ENCODE results near the gene TPGS2. TPM values are rescaled to one million over a fixed set of nuclear protein-coding genes. Genes with fewer than 3 reads are reported as not detected.
"Not testable (repeated sequence)": the region's sequence is repeated elsewhere in the genome, so short reads cannot be mapped to it uniquely, and the experiment has no call there.

The TPGS2 gene
- total RNA-seq, 2 donors from 2014 or later: 128 to 157 TPM

DNA sequence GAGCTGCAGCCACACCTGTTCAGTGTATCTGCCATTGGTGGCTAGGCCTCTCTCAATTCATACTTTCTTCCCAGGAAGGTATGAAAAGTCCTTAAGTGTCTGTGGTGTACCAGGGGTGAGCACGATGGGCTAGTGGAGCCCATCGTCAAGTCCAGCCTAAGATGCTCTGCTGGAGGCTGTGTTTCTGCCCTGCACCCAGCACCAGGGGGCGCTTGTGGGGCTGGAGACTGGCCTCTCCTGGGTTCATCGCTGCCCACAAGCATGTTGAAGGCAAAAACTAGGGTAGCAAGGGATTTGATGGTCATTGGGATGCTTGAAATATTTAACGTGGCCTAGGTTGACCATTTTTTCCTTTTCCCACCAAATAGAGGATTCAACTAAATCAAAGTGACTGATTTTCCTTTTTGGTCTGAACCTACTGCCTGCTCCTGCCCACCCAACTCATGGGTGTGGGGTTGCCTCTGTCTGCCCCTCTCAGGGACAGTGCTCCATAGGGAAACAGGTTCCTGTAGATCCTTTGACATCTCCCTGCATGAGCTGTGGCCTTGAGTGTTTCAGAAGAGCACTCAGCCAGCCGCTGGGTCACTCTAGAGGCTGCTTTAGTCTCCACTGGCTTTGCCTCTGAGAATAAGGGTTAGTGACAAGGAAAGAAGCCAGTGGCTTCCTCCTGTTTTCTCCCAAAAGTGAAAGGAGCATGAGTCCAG, 59.0 kb downstream of the TPGS2 start:
- H3K27me3 ChIP-seq (replicated peaks; ENCODE audit: insufficient read depth): no peaks in the 10 kb centered on the region
- 83% methylated on average over 6 of the region's 6 CpGs for WGBS
- TF ChIP-seq, protein P1, sequence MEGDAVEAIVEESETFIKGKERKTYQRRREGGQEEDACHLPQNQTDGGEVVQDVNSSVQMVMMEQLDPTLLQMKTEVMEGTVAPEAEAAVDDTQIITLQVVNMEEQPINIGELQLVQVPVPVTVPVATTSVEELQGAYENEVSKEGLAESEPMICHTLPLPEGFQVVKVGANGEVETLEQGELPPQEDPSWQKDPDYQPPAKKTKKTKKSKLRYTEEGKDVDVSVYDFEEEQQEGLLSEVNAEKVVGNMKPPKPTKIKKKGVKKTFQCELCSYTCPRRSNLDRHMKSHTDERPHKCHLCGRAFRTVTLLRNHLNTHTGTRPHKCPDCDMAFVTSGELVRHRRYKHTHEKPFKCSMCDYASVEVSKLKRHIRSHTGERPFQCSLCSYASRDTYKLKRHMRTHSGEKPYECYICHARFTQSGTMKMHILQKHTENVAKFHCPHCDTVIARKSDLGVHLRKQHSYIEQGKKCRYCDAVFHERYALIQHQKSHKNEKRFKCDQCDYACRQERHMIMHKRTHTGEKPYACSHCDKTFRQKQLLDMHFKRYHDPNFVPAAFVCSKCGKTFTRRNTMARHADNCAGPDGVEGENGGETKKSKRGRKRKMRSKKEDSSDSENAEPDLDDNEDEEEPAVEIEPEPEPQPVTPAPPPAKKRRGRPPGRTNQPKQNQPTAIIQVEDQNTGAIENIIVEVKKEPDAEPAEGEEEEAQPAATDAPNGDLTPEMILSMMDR (IDR thresholded peaks at IDR 0.05): no peak
- TF ChIP-seq POLR2A (IDR thresholded peaks at IDR 0.05) (no peak), POLR2AphosphoS5 (IDR thresholded peaks at IDR 0.05) (no peak)
- no peaks in the 10 kb centered on the region for H3K36me3 ChIP-seq
- DNase-seq (ENCODE audit: low spot score): no peak
- intact Hi-C loops (cut with DNase I): no loop called here
- H3K4me1 ChIP-seq (replicated peaks): no peaks in the 10 kb centered on the region
- H3K4me3 ChIP-seq: no peak overlapping the region
- no peak overlapping the region for H3K27ac ChIP-seq
- H3K9me3 ChIP-seq: no peaks in the 10 kb centered on the region

DNA sequence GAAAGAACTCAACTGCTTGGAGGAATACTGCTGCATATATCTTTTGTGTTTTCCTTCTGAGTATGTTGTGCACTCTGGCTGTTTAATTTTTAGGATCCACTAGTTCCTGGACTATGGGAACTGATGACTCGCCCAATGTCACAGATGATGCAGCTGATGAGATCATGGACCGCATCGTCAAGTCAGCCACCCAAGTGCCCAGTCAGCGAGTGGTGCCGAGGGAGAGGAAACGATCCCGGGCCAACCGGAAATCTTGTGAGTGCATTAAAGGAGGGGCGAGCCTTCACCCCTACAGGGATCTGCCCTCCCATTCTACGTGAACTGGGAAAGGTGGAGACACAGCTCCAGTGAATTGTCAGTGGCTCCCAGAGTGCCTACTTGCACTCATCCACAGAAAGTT, 59.6 kb downstream of the TPGS2 start:
- Histone ChIP-seq H3K27me3 (replicated peaks; ENCODE audit: insufficient read depth) (no peaks in the 10 kb centered on the region), H3K36me3 (no peaks in the 10 kb centered on the region), H3K4me3 (no peak overlapping the region), H3K9me3 (no peaks in the 10 kb centered on the region), H3K27ac (no peak overlapping the region), H3K4me1 (replicated peaks) (no peaks in the 10 kb centered on the region)
- WGBS: 95% methylated on average over 10 of the region's 10 CpGs
- DNase-seq (ENCODE audit: low spot score): no peak
- TF ChIP-seq, protein P1 (IDR thresholded peaks at IDR 0.05): no peak
- no peak for TF ChIP-seq POLR2AphosphoS5 (IDR thresholded peaks at IDR 0.05)
- TF ChIP-seq POLR2A (IDR thresholded peaks at IDR 0.05): no peak
- intact Hi-C loops (cut with DNase I): no loop called here

DNA sequence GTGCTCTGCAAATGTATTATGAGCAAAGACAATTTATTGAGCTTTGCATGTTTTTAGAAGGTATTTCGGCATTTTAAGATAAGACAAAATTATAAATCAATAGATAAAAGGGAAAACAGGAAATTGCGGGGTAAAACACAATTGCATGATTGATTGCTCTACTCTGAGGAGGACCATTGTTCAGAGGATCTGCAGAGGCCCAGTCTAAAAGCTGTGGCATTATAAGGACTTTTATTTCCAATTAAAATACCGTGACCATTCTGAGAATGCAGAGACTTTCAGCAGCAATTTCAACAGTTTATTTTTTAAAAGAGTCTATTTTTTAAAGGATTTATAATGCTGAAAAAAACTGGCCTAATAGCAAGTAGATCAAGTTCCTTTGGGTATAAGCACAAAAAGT, 62.0 kb downstream of the TPGS2 start:
- H3K4me1 ChIP-seq (replicated peaks): no peaks in the 10 kb centered on the region
- no peaks in the 10 kb centered on the region for H3K9me3 ChIP-seq
- DNase-seq (ENCODE audit: low spot score): no peak
- H3K4me3 ChIP-seq: no peak overlapping the region
- H3K27ac ChIP-seq: no peak overlapping the region
- TF ChIP-seq POLR2AphosphoS5 (IDR thresholded peaks at IDR 0.05) (no peak), POLR2A (IDR thresholded peaks at IDR 0.05) (no peak)
- TF ChIP-seq, protein P1 (IDR thresholded peaks at IDR 0.05): no peak
- H3K27me3 ChIP-seq (replicated peaks; ENCODE audit: insufficient read depth): no peaks in the 10 kb centered on the region
- intact Hi-C loops (cut with DNase I): no loop called here
- H3K36me3 ChIP-seq: no peaks in the 10 kb centered on the region
- WGBS: 30% methylated on average over 3 of the region's 3 CpGs

DNA sequence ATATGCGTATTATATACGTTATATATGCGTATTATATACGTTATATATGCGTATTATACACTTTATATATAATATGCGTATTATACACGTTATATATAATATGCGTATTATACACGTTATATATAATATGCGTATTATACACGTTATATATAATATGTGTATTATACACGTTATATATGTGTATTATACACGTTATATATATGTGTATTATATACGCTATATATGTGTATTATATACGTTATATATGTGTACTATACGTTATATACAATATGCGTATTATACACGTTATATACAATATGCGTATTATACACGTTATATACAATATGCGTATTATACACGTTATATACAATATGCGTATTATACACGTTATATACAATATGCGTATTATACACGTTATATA, 65.8 kb downstream of the TPGS2 start:
- H3K4me1 ChIP-seq (replicated peaks); intact Hi-C loops (cut with DNase I); DNase-seq (ENCODE audit: low spot score); H3K9me3 ChIP-seq; H3K4me3 ChIP-seq; H3K27me3 ChIP-seq (replicated peaks; ENCODE audit: insufficient read depth); H3K36me3 ChIP-seq; H3K27ac ChIP-seq: not testable (repeated sequence)
- 93% methylated on average over 26 of the region's 26 CpGs for WGBS

DNA sequence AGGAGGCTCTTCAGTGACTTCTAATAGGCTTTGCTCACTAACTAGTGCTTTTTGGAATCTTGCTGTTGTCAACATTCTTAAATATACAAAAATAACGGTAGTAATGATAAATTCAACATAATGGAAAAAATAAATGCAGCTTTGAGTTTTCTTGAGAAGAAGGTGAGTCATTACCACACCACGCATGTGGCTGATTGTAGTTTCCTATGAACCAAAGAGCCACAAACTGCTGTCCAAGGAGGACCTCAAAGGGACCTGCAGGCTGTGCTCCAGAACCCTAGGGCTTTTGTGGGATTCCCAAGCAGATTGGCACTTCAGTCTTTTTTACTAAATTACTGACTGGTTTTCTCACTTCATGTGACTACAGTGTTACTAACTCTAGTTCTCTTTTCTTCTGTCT, 66.7 kb downstream of the TPGS2 start:
- intact Hi-C loops (cut with DNase I): no loop called here
- Histone ChIP-seq H3K4me3 (no peak overlapping the region), H3K27ac (no peak overlapping the region), H3K27me3 (replicated peaks; ENCODE audit: insufficient read depth) (no peaks in the 10 kb centered on the region), H3K4me1 (replicated peaks) (peaks cover 6% of the 10 kb centered on the region), H3K9me3 (no peaks in the 10 kb centered on the region), H3K36me3 (no peaks in the 10 kb centered on the region)
- no peak for DNase-seq (ENCODE audit: low spot score)
- 86% methylated on average over 2 of the region's 2 CpGs for WGBS
- TF ChIP-seq, protein P1 (IDR thresholded peaks at IDR 0.05): no peak
- TF ChIP-seq POLR2A (IDR thresholded peaks at IDR 0.05): no peak
